Measurements from ENCODE around the gene KIAA1614.

DNA sequence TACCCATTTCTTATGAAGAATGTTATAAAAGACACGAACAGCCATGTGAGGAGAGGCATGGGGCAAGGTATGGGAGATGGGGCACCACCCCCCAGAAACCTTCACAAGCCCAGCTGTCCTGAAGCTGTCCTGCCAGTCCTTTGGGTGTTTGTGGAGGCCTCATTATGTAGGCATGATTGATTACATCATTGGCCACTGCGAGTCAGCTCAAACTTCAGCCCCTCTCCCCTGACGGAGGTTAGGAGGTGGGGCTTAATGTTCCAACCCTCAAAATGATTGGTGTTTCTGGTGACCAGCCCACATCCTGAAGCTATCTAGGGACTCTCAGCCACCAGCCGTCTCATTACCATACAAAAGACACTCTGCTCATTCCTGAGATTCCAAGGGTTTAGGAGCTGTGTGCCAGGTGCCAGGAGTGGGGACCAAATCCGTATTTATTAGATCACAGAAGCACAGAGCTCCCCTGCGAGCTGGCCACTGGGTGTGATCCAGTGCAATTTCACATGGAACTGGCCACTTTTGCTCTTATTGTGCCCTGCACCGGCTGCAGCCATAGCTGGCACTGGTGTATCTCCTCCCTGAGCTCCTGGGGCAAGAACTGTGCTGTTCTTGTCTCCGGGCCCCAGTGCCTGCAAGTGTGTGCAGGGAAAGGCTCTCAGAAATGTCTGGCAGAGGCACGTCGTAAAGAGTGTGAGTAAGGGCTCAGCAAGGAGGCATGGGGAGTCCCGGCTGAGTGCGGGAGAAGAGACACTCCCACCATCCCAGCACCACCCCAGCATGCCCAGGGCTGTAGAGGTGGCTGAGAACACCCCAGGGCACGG, 10.5 kb downstream of the KIAA1614 start:
- TF ChIP-seq, protein P1, sequence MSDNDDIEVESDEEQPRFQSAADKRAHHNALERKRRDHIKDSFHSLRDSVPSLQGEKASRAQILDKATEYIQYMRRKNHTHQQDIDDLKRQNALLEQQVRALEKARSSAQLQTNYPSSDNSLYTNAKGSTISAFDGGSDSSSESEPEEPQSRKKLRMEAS (CRISPR knock-in tag; IDR thresholded peaks at IDR 0.05) = 0 out of 2 replicates have a peak, but pooled peaks have one; percentile 34
- TF ChIP-seq KAT7 (CRISPR knock-in tag; IDR thresholded peaks at IDR 0.05; ENCODE audit: borderline replicate concordance) (no peak), ZNF423 (CRISPR knock-in tag; IDR thresholded peaks at IDR 0.05) (no peak), SMAD3 (CRISPR knock-in tag; IDR thresholded peaks at IDR 0.05; ENCODE audit: borderline replicate concordance) (no peak), ZNF232 (CRISPR knock-in tag; IDR thresholded peaks at IDR 0.05) (no peak), CREB1 (CRISPR knock-in tag; IDR thresholded peaks at IDR 0.05) (no peak)
- TF ChIP-seq, protein P2, sequence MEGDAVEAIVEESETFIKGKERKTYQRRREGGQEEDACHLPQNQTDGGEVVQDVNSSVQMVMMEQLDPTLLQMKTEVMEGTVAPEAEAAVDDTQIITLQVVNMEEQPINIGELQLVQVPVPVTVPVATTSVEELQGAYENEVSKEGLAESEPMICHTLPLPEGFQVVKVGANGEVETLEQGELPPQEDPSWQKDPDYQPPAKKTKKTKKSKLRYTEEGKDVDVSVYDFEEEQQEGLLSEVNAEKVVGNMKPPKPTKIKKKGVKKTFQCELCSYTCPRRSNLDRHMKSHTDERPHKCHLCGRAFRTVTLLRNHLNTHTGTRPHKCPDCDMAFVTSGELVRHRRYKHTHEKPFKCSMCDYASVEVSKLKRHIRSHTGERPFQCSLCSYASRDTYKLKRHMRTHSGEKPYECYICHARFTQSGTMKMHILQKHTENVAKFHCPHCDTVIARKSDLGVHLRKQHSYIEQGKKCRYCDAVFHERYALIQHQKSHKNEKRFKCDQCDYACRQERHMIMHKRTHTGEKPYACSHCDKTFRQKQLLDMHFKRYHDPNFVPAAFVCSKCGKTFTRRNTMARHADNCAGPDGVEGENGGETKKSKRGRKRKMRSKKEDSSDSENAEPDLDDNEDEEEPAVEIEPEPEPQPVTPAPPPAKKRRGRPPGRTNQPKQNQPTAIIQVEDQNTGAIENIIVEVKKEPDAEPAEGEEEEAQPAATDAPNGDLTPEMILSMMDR (IDR thresholded peaks at IDR 0.05) = no peak
- TF ChIP-seq, protein P3, sequence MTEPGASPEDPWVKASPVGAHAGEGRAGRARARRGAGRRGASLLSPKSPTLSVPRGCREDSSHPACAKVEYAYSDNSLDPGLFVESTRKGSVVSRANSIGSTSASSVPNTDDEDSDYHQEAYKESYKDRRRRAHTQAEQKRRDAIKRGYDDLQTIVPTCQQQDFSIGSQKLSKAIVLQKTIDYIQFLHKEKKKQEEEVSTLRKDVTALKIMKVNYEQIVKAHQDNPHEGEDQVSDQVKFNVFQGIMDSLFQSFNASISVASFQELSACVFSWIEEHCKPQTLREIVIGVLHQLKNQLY (CRISPR knock-in tag; IDR thresholded peaks at IDR 0.05) = no peak
- TF ChIP-seq, protein P4, sequence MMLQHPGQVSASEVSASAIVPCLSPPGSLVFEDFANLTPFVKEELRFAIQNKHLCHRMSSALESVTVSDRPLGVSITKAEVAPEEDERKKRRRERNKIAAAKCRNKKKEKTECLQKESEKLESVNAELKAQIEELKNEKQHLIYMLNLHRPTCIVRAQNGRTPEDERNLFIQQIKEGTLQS (CRISPR knock-in tag; conservative IDR thresholded peaks at IDR 0.05) = no peak
- TF ChIP-seq, protein P5, sequence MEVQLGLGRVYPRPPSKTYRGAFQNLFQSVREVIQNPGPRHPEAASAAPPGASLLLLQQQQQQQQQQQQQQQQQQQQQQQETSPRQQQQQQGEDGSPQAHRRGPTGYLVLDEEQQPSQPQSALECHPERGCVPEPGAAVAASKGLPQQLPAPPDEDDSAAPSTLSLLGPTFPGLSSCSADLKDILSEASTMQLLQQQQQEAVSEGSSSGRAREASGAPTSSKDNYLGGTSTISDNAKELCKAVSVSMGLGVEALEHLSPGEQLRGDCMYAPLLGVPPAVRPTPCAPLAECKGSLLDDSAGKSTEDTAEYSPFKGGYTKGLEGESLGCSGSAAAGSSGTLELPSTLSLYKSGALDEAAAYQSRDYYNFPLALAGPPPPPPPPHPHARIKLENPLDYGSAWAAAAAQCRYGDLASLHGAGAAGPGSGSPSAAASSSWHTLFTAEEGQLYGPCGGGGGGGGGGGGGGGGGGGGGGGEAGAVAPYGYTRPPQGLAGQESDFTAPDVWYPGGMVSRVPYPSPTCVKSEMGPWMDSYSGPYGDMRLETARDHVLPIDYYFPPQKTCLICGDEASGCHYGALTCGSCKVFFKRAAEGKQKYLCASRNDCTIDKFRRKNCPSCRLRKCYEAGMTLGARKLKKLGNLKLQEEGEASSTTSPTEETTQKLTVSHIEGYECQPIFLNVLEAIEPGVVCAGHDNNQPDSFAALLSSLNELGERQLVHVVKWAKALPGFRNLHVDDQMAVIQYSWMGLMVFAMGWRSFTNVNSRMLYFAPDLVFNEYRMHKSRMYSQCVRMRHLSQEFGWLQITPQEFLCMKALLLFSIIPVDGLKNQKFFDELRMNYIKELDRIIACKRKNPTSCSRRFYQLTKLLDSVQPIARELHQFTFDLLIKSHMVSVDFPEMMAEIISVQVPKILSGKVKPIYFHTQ (CRISPR knock-in tag; IDR thresholded peaks at IDR 0.05) = no peak
- TF ChIP-seq, protein P6, sequence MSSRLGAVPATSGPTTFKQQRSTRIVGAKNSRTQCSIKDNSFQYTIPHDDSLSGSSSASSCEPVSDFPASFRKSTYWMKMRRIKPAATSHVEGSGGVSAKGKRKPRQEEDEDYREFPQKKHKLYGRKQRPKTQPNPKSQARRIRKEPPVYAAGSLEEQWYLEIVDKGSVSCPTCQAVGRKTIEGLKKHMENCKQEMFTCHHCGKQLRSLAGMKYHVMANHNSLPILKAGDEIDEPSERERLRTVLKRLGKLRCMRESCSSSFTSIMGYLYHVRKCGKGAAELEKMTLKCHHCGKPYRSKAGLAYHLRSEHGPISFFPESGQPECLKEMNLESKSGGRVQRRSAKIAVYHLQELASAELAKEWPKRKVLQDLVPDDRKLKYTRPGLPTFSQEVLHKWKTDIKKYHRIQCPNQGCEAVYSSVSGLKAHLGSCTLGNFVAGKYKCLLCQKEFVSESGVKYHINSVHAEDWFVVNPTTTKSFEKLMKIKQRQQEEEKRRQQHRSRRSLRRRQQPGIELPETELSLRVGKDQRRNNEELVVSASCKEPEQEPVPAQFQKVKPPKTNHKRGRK (CRISPR knock-in tag; IDR thresholded peaks at IDR 0.05; ENCODE audit: borderline replicate concordance) = no peak
